Transverse colon (tissue), 4 donors: Measurements from ENCODE around the gene WLS.

ENCODE experiments used
- EP300 ChIP-seq: sonication (generic); formaldehyde crosslinking; IDR thresholded peaks from one replicate; pipeline ENCODE4 v1.6.1; 2017; ENCODE audit warnings: antibody characterized with exemption, low read depth
- POLR2A ChIP-seq: fragments of 450-650 bp; IDR thresholded peaks from one replicate; pipeline ENCODE4 v1.6.1; 2016; ENCODE audit warnings: antibody characterized with exemption, mild to moderate bottlenecking, moderate library complexity
- POLR2AphosphoS5 ChIP-seq, 3 donors: sonication (generic); formaldehyde crosslinking; IDR thresholded peaks; one replicate each; pipeline ENCODE4 v1.6.1; 2016; ENCODE audit warnings: antibody characterized with exemption in 3 of 3
- TF ChIP-seq, protein P1 (sequence below), 5 experiments: fragments of 200-600 bp in 3 of 5; fragments of 450-650 bp in 2 of 5; sonication (generic) in 3 of 5; IDR thresholded peaks; 1 replicate in 2 of 5; 2 replicates in 3 of 5; pipeline ENCODE4 v1.5.1; 2016 to 2017; ENCODE audit warnings: antibody characterized with exemption in 5 of 5, inconsistent platforms in 3 of 5, mild to moderate bottlenecking in 2 of 5, moderate library complexity in 1 of 5

DNA sequence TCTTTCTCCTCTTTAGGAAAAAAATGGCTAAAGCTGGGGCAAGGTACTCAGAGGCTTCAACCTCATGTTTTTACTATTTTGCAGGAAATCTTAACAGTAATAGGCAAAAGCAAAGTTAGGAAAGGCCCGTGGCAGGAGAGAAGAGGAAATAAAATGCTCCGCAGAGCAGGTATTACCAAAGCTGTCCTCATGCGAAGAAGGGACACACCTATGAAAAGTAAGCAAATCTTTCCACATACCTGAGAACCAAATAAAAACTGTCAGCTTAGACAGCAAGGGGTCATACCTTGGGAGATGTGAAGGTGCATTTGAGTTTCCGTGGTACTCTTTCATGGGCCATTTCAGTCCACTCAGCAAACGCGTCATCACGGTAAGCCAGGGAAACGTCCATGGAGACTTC lies 73.5 kb downstream of the WLS start:
- TF ChIP-seq, protein P1, sequence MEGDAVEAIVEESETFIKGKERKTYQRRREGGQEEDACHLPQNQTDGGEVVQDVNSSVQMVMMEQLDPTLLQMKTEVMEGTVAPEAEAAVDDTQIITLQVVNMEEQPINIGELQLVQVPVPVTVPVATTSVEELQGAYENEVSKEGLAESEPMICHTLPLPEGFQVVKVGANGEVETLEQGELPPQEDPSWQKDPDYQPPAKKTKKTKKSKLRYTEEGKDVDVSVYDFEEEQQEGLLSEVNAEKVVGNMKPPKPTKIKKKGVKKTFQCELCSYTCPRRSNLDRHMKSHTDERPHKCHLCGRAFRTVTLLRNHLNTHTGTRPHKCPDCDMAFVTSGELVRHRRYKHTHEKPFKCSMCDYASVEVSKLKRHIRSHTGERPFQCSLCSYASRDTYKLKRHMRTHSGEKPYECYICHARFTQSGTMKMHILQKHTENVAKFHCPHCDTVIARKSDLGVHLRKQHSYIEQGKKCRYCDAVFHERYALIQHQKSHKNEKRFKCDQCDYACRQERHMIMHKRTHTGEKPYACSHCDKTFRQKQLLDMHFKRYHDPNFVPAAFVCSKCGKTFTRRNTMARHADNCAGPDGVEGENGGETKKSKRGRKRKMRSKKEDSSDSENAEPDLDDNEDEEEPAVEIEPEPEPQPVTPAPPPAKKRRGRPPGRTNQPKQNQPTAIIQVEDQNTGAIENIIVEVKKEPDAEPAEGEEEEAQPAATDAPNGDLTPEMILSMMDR (IDR thresholded peaks at IDR 0.05) = no peak
- TF ChIP-seq POLR2AphosphoS5 (IDR thresholded peaks at IDR 0.05) = no peak
- TF ChIP-seq EP300 = no peak
- no peak for TF ChIP-seq POLR2A
